Measurements from ENCODE around the gene C1GALT1.
"Not testable (repeated sequence)": the region's sequence is repeated elsewhere in the genome, so short reads cannot be mapped to it uniquely, and the experiment has no call there.

Gene C1GALT1

DNA sequence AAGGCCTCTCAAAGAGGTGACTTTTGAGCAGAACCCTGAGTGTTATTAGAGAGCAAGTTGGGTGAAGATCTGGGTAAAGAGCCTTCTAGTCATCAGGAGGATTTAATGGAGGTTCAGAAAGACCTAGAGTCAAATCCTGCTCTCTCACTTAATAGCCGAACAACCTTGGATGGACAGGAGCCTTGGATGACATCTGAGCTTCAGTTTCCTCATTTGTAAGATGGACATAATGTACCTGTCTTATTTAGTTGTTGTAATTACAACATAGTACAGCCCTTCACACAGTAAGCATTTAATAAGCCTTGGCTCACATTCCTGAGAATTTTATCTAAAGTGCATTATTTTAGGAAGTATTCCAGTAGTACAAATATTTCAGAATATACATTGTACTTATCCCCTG is 57.0 kb downstream of the C1GALT1 start:
- no peak for FAIRE-seq

DNA sequence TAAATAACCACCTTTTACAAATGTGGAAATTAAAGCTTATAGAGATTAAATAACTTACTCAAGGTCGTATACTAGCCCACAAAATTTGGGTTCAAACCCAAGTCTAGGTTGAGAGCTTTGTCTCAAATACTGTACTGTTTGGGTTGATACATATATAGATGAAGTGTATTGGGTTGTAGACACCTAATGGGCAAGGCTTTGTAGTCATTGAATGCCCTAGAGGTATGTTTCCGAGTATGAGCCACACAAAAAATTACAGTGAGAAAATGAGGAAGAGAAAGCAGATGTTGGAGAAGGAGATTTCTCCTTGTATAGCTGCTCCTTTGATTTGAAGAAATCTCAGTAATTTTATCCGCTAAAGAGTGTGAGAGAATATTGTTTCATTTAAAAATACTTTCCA is 60.6 kb downstream of the C1GALT1 start:
- FAIRE-seq = no peak

DNA sequence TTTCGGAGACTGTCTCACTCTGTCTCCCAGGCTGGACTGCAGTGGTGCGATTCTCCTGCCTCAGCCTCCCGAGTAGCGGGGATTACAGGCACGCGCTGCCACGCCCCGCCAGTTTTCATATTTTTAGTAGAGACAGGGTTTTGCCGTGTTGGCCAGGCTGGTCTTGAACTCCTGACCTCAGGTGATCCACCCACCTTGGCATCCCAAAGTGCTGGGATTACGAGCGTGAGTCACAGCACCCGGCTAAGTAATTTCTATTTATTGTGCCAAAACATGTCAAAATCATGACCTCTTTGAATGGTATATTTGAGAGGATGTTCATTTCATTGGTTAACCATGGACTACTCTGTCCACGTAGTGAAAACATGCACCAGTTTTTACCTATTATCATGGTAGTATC is 62.9 kb downstream of the C1GALT1 start:
- not testable (repeated sequence) for FAIRE-seq

DNA sequence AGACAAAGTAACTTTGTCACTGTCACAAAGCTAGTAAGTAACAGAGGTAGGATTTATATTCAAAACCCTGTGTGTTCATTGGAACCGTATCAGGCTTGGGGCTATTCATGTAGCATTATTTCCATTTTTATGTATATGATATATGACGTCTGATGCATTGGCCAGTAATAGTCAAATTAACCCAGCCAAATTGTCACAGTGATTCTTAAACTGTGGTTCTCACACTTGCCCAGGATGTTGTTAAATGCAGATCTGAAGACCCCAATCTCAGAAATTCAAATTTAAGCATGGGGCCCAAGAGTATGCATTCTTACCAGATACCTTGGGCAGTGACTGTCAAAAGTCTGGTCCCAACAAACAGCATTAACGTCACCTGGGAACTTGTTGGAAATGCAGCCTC is 63.9 kb downstream of the C1GALT1 start:
- FAIRE-seq = no peak

DNA sequence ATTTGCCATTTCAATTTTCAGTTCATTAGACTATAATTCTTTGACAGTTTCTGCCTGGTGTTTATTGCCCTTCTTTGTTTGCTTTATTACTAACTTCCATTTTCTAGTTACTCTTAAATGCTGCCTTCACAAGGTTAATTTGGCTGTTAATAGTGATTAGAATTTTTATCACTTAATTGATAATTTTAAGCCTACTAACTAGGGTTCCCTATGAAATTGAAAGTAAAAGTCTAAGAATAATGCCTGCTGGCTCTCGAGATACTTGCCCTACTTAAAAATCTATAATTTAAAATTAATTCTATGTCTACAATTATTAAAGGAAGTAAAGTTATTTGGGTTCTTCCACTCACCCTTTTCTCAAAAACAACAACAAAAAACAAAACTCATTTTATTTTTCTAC is 65.3 kb downstream of the C1GALT1 start:
- no peak for FAIRE-seq

GRCh38 chr7:7249814-7250213 is 67.5 kb downstream of the C1GALT1 start:
- no peak for FAIRE-seq

- FAIRE-seq = no peak
Measured at GRCh38 chr7:7251742-7252141, 69.4 kb downstream of the C1GALT1 start.

DNA sequence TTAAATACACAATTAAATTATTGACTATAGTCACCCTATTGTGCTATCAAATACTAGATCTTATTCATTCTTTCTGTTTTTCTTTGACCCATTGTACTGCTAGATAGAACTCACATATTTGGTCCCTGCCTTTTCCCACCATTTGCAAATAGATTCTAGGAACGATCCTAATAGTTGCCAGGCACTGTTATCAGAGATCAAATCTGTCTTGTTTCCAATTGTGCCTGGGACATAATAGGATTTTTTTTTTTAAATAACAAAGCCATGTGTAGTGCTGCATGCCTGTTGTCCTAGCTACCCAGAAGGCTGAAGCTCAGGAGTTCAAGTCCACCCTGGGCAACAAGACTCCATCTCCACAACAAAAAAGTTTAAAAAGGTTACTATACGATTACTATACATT is 72.0 kb downstream of the C1GALT1 start:
- no peak for FAIRE-seq

GRCh38 chr7:7254908-7255307 is 72.6 kb downstream of the C1GALT1 start:
- no peak for FAIRE-seq

GRCh38 chr7:7256731-7257274 is 74.5 kb downstream of the C1GALT1 start:
- no peak for FAIRE-seq

GRCh38 chr7:7257899-7258692 is 75.8 kb downstream of the C1GALT1 start:
- FAIRE-seq = no peak

DNA sequence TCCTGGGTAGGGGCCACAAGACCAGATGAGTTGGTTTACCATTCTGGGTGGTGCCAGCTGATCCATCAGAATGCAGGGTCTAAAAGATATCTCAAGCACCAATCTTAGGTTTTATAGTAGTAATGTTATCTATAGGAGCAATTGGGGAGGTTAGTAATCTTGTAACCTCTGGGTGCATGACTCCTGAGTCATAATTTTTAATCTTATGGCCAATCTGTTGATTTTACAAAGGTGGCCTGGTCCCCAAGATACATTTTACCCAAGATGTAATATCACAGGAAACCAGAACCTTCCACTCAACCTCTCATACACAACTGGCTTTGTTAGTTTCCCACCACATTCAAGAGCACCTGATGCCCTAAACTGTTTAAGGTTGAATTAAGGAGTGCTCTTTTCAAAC is 79.5 kb downstream of the C1GALT1 start:
- no peak for FAIRE-seq

GRCh38 chr7:7263297-7264230 is 81.2 kb downstream of the C1GALT1 start:
- FAIRE-seq = no peak

- no peak for FAIRE-seq
Measured at GRCh38 chr7:7264306-7265040, 82.1 kb downstream of the C1GALT1 start.

DNA sequence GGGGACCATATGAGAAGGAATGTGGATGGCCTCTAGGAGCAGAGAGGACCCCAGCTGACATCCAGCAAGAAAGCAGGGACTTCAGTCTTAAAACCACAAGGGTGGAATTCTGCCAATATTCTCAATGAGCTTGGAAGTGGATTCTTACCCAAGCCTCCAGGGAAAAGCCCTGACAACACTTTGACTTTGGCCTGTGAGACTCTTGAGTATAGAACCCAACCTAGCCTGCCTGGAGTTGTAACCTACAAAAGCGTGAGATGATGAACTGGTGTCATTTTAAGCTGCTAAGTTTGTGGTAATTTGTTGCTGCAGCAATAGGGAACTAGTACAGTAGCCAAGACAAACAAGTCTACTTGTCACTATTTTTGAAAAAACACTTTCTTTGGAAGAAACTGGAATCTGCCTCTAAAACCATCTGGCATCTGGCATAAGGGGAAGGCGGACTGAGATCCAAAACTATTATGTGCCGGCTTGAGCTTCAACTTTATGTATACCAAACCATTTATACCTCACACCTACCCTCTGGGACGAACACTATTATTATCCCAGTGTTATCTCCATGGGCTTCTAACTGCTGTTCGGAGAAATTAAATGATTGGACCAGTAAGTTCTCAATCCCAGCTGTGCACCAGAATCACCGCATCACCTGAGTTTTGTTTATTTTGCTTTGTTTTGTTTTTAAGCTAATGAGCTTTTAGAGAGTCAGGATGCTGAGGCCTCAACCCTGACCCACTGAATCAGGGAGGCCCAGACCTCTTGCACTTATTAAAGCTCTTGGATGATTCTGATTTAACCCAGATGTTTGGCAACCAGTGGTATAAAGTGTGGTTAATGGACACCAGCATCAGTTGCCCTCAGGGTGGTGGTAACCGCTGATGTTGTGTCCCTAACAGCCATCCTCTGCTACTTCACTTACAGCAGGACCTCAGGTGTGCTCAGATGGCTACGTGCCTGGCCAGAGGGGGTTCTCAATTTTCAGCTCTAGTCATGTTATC is 83.0 kb downstream of the C1GALT1 start:
- FAIRE-seq = no peak

DNA sequence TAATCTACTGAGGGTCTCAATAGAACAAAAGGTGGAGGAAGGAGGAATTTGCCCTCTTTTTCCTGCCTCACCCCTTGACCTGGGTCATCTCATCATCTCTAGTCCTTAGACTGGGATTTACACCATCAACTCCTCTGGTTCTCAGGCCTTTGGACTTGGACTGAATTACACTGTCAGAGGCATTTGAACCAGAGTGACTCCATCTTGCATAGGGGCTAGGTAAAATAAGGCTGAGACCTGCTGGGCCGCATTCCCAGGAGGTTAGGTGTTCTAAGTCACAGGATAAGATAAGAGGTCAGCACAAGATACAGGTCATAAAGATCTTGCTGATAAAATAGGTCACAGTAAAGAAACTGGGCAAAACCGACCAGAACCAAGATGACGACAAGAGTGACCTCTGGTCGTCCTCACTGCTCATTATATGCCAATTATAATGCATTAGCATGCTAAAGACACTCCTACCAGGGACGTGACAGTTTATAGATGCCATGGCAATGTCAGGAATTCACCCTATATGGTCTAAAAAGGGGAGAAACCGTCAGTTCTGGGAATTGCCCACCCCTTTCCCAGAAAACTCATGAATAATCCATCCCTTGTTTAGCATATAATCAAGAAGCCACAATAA is 84.0 kb downstream of the C1GALT1 start:
- FAIRE-seq = no peak

GRCh38 chr7:7271094-7271874 is 88.9 kb downstream of the C1GALT1 start:
- FAIRE-seq = no peak

DNA sequence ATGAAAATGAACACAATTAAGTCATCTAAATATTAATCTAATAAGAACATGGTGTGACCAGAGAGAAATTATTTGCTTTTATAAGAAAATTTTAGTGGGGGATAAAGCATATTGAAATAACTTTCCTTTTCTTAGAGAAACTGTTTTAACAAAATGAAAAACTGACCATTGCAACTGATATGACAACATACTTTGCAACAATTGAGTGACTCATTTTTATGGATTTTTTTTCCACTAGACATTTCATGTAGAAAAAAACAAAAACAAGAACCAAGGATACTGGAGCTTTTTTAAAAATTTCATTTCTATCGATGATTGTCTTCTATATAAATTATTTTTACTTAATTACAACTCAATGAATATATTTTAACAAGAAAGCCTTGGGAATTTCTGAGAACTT is 90.0 kb downstream of the C1GALT1 start:
- no peak for FAIRE-seq

- no peak for FAIRE-seq
Measured at GRCh38 chr7:7274782-7275181, 92.4 kb downstream of the C1GALT1 start.

DNA sequence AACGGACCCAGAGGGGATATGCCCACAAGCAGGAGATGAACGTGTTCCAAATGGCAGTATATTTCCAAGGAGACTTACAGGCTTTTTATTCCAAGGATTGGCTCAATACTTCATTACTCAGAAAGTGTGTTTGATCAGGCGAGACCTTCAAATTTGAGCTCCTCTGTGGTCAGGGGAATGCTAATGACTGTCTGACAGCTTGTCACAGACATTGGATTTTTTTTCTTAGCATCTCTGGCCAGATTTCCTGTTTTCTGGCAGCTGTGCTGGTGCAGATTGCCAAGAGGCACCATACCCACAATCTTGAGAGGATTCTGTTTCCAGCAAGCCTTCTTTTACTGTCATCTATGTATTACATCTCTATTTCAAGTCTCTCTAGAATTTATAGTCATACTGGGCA is 93.8 kb downstream of the C1GALT1 start:
- no peak for FAIRE-seq

Data from A204.1 (cell line).